HG02642 (cell line): ENCODE data around the gene PDCL3.

Experiments used
- ATAC-seq: cut with Tn5 transposase; IDR thresholded peaks from one replicate; pipeline ENCODE4 v1.9.1; 2021; ENCODE audit warnings: mild to moderate bottlenecking; ENCODE audit not compliant: unreplicated experiment, poor library complexity

Gene PDCL3

DNA sequence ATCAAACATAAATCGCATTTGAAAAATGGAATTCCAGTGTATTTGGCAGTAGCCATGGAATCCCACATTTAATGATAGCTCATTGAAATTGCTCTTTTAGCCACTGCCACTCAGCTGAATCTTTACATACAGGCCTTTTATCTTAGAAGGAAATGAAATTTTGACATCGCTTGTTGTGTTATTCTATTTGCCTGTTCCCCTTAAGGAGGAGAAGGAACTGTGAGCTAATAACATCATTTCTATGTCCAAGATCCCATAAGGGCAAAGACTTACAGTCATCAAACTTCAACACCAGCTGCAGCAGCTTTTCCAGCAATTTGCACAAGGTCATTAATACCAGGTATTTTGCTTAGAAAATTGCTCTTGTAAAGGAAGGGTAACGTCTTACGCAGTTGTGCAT is 6.0 kb upstream of the PDCL3 start:
- ATAC-seq, result no peak

DNA sequence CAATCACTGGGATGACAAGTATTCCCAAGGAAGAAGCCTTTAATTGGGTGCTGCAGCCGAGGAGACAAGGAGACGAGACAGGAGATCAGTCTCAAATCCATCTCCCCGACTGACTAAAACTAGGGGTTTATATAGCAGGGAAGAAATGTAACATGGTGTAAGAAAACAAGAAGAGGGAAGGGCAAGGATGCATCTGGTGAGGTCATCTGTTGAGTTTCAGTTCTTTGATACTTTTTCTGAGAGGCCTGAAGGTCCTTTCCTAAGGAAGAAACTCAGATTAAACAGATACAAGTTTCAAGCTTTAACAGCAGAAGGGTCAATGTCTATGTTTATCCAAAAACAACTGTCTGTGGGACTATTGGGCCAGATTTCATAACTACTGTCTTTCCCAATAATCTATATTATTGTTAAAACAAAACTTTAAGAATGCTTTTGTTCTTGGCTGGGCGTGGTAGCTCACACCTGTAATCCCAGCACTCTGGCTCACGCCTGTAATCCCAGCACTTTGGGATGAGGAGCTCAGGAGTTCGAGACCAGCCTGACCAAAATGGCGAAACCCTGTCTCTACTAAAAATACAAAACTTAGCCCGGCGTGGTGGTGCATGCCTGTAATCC is 2.5 kb upstream of the PDCL3 start:
- ATAC-seq, result no peak

DNA sequence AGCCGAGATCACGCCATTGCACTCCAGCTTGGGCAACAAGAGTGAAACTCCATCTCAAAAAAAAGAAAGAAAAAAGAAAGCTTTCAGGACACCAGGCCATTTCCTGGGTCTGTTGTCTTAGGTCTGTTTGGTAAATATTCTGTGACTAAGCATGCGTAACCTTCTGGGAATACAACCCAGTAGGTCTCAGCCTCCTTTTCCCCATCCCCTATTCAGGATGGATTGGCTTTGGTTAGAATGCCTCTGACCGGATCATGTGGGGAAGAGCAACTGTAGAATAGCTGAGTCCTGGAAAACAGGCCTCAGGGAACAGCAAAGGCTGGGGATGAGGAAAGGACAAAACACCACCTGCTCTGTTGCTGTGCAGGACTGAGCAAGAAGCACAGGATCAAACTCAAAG is 1.6 kb upstream of the PDCL3 start:
- ATAC-seq, result no peak

- ATAC-seq, result peak; percentile 14
Observed at GRCh38 chr2:100563407-100564247, 834 bp downstream of the PDCL3 start.

DNA sequence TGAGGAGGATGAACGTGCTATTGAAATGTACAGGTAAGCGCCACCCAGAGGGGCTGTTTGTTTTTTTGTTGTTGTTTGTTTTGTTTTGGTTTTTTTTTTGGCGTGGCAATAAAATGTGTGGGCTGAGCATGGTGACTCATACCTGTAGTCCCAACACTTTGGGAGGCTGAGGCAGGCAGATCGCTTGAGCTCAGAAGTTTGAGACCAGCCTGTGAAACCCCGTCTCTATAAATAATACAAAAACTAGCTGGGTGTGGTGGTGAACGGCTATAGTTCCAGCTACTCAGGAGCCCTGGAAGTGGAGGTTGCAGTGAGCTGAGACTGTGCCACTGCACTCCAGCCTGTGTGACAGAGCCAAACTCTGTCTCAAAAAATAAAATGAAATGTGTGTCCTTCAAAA is 6.2 kb downstream of the PDCL3 start:
- no peak for ATAC-seq

DNA sequence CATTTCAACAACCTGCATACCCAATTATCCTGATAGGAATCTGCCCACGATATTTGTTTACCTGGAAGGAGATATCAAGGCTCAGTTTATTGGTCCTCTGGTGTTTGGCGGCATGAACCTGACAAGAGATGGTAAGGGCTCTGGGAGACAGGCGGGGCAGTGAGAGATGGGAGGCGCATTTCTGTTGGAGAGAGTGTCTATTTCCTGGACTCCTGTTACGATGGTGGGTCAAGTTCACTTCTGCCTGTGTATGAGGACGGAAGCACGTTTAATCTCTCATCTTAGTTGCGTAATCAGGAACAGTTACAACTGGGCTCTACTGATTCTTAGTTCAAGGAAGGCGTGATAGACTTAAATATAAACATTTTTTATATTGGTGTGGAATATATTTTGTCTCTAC is 8.9 kb downstream of the PDCL3 start:
- ATAC-seq, result no peak

DNA sequence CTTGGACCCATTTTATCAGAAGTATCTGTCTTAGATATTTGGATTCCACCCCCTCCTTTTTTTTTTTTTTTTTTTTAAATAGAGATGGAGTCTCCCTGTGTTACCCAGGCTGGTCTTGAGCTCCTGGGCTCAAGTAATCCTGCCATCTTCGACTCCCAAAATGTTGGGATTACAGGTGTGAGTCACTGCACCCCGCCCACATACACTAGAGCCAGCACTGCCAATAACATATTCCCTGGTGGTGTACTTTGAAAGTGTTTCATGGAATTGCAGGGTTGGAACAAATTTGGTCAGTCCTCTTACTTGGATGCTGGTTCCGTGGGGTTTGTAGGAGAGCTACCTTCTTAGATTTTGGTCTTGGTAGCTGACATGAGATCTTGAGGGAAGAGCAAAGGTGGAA is 15.0 kb downstream of the PDCL3 start:
- no peak for ATAC-seq

DNA sequence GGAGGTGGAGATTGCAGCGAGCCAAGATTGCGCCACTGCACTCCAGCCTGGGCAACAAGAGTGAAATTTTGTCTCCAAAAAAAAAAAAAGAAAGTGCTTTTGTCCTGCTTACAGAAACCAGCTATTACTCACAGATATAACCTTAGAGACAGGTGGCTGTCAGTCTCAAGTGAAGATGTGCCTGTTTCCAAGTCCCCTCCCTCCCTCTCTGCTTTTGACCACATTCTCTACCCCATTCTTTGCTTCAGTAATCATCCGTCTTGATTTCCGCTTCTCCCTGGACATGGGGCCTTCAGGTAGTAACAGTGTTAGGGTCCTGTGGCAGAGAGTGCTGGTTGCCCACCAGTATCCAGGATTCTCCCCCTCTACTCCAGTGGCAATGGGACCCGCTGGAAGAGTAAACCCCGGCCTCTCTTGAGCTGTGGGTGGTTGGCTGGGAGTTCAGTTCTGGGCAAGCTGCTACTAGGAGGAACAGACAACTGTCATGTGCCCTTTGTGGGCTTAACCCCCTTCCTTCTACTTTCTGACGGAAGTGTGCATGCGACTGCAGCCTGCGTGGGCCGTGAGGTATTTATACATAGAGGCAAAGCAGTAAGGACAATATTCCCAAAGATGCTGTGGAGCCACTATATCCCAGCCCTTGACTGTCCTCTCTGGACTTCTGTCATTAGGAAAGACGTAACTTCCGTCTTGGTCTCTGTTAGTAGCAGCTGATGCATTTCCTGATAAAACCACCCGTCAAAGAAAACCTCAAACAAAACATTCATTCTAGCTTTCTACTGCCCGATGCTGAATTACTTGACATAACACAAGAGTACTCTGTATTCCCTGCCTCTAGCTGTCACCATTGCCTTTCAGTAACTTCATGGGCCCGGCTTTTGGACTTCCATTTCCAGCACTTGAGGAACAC is 17.8 kb downstream of the PDCL3 start:
- peak; percentile 81 for ATAC-seq

- ATAC-seq, result peak; percentile 8
Observed at GRCh38 chr2:100581277-100581612, 18.5 kb downstream of the PDCL3 start.

- no peak for ATAC-seq
Observed at GRCh38 chr2:100584816-100585215, 22.0 kb downstream of the PDCL3 start.

DNA sequence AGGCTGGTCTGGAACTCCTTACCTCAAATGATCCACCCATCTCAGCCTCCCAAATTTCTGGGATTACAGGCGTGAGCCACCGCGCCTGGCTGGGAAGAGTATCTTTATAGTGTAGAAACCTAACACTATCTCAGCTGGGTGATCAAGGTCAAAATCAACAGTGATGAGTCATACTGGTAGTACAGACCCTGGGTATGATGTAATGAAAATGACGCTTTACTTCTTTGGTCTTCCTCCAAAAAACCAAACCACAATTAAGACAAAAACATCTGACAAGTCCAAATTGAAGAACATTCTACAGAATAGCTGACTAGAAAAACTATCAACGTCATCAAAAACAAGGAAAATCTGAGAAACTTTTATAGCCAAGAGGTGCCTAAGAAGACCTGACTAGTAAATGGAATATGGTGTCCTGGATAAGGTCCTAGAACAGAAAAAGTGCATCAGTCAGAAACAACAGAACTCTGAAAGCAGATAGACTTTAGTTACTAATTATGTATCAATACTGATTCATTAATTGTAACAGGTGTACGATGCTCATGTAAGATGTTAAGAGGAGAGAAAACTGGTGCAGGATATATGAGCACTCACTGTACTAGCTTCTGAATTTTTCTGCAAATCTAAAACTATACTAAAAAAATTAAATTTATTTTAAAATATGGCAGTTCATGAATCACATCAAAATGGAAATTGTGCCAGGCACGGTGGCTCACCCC is 25.4 kb downstream of the PDCL3 start:
- no peak for ATAC-seq

GRCh38 chr2:100589527-100589926 is 26.7 kb downstream of the PDCL3 start:
- no peak for ATAC-seq

DNA sequence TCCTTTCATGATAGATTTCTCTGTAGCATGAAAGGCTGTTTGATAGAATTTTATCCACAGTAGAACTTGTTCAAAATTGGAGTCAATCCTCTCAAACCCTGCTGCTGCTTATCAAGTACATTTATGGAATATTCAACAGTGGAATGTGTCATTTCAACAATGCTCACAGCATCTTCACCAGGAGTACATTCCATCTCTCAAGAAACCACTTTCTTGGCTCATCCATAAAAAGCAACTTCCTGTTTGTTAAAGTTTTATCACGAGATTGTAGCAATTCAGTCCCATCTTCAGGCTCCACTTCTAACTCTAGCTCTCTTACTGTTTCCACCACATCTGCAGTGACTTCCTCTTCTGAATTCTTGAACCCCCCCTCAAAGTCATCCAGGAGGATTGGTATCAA is 29.4 kb downstream of the PDCL3 start:
- ATAC-seq, result no peak

DNA sequence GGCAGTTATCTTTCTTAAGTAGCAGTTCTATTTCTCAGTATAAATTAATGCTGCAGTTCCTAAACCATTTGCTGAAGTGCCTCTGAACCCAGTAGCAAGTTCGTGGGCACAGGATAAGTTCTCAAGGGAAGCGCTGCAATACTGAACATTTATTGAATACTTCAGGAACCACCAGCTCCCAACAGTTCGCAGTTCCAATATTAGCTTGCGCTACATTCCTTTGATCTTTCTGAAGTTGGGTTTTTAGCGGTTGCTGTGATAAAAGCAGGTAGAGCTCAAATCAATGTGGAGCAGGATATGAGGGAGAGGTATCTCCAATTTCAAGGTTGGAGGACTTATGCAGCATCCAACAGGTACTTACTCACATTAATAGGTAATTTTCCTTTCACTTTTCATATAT is 33.7 kb downstream of the PDCL3 start:
- no peak for ATAC-seq

DNA sequence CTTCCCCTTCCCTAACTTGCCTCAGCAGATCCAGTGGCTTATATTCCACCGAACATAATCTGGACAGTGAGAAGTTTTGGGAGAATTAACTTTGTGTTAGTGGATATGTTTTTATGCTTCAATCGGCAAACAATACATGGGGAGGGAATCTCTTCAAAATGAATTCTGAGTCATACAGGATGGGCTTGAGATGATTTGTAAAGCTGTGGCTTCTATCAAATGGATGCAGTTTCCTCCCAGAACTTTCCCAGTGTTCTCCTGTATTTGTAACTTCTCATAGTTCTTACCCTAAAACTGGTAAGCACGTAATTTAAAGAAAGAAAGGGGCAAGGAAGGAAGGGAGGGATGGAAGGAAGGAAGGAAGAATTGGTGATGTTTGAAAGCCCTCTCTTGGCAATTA is 36.8 kb downstream of the PDCL3 start:
- ATAC-seq, result no peak

DNA sequence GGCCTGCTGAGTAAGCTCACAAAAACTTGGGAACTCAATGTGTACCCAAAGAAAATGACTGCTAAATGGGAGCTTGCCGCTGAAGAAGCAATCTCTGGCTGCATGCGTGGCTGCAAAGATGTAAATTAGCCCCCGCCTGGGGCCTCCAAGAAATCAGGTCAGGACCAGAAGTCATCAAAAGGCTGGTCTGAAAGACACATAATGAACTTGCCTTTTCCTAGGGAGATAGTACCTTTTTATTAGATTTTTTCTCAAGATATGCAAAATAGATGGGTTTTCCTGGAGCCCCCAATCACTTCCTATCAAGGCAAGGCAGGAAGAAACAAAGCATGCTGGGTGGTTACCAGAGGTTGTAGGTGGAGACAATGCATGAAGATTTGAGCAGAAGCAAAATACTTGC is 38.9 kb downstream of the PDCL3 start:
- ATAC-seq, result no peak

DNA sequence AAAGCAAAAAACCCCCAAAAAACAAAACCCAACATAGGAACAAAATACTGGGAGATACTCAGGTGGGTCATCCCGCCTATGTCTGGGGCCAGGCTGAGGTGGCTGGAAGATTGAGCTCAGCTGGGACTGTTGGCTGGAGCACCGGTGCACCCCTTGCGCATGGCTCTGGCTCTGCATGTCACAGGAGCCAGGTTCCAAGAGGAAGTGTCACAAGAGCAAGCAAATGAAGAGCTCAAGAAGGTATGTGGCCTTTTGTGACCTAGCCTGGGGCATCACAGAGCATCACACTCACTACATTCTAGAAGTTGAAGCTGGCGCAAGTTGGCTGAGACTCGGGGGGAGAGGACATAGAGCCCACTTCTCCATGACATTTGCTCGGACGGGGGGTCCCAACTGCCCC is 40.6 kb downstream of the PDCL3 start:
- ATAC-seq, result no peak

GRCh38 chr2:100603948-100604633 is 41.3 kb downstream of the PDCL3 start:
- no peak for ATAC-seq

GRCh38 chr2:100606332-100606725 is 43.5 kb downstream of the PDCL3 start:
- no peak for ATAC-seq

DNA sequence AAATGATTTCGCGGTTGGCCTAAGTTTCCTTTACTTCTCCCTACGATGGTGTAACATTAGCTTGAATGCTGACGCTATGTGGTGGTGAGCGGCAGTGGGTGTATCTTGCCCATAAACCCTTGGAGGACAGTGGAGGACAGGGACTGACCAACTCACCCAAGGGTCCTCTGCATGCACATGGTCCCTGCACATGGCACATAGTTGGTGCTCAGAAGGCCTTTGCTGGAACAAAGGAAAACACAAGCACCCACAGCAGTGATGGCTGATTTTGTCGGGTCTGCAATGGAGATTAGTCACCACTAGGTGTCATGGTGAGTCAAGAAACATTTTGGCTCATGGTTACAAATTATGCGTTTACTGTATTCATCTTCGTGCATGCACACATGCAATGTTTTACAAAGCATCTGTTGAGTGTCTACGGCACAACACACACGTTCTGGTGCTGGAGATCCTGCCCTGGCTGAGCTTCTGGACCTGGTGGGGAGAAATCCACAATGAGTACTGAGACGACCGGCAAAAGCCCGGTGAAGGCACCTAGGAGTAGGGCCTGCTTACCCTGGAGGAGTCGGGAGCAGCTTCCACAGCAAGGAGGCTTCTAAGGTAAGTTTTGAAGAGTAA is 44.0 kb downstream of the PDCL3 start:
- no peak for ATAC-seq
